Body of pancreas (tissue), 4 donors: ENCODE data around the gene FRMD4B. TPM values are rescaled to one million over a fixed set of nuclear protein-coding genes. Genes with fewer than 3 reads are reported as not detected.

ENCODE experiments used
- ATAC-seq: fragments of 150-250 bp; one replicate; pipeline ENCODE4 v1.9.1; 2016
- DNase-seq, 4 donors: peaks; one replicate each; pipeline ENCODE4 v3.0.0-alpha.2; 2019
- H3K27ac ChIP-seq, 4 donors: fragments of 200-600 bp; sonication (generic); 1 replicate in 3 of 4; 2 replicates in 1 of 4; pipeline versions ENCODE4 v1.5.1 to v1.6.1; 2016 to 2019; ENCODE audit warnings: mild to moderate bottlenecking in 1 of 4, mixed read lengths in 1 of 4, moderate library complexity in 1 of 4
- H3K27me3 ChIP-seq, 2 donors: fragments of 200-600 bp; sonication (generic); one replicate each; pipeline ENCODE4 v1.6.0; 2016; ENCODE audit warnings: mild to moderate bottlenecking in 1 of 2
- H3K36me3 ChIP-seq, 2 donors: fragments of 200-600 bp; sonication (generic); replicated peaks in 1 of 2; 2 replicates each; pipeline ENCODE4 v1.5.1; 2016; ENCODE audit warnings: low read depth in 2 of 2; ENCODE audit not compliant: insufficient read depth in 1 of 2
- H3K4me1 ChIP-seq: fragments of 200-600 bp; sonication (generic); one replicate; pipeline ENCODE4 v1.6.0; 2016
- H3K4me3 ChIP-seq, 2 donors: fragments of 200-600 bp; sonication (generic); 1 replicate in 1 of 2; 2 replicates in 1 of 2; pipeline ENCODE4 v1.5.1; 2016 to 2019
- H3K9me3 ChIP-seq, 3 donors: fragments of 200-600 bp; sonication (generic); 1 replicate in 2 of 3; 2 replicates in 1 of 3; pipeline ENCODE4 v1.5.1; 2016
- POLR2A ChIP-seq, 3 donors: fragments of 450-650 bp; IDR thresholded peaks; one replicate each; pipeline ENCODE4 v1.6.1; 2016; ENCODE audit warnings: antibody characterized with exemption in 3 of 3, mild to moderate bottlenecking in 2 of 3
- WGBS, 2 donors: methylation state at CpG; one replicate each; pipeline ENCODE4 v1.1.5; 2017; 5-methylcytosine and 5-hydroxymethylcytosine counted together
- intact Hi-C: fragments of 100-400 bp; cut with DNase I; formaldehyde crosslinking; loops from one replicate; pipeline ENCODE4 v1.15.1; 2023
- total RNA-seq, 2 donors: library from RNA; depleted of rRNA; stranded (reverse); fragments of >200 nt; gene quantifications; one replicate each; pipeline ENCODE4 v1.1.0, GENCODE V29; 2016
- TF ChIP-seq, protein P1 (sequence below), 7 experiments: fragments of 450-650 bp in 4 of 7; fragments of 200-600 bp in 3 of 7; sonication (generic) in 3 of 7; IDR thresholded peaks; one replicate each; pipeline ENCODE4 v1.5.1; 2016 to 2019; ENCODE audit warnings: antibody characterized with exemption in 7 of 7

FRMD4B gene
- total RNA-seq, 2 donors from 2014 or later = 7.3 to 14.3 TPM

DNA sequence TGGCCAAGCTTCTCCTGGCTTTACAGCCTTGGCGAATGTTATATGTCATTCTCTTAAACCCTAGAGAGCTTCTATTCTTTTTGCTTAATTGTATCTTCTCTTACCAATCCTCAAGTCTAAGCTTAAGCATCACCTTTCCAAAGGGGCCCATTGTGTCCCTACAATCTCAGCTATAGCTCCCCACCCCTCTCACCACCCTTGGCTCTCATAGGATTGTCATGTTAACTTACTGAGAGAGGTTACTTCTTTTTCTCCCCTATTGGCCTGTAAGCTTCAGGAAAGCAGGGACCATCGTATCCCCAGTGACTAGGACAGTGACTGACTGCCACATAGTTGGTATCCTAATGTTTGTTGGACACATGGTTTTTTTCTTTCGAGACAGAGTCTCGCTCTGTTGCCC is 220.1 kb downstream of the FRMD4B start:
- intact Hi-C loops = loop anchor here (10.0 kb wide), 2 partner anchors 249 to 509 kb away; no protein-coding TSS in a partner anchor
- no peaks in the 10 kb centered on the region for H3K27me3 ChIP-seq
- no peak for ATAC-seq
- no peak overlapping the region for H3K4me3 ChIP-seq
- TF ChIP-seq, protein P1, sequence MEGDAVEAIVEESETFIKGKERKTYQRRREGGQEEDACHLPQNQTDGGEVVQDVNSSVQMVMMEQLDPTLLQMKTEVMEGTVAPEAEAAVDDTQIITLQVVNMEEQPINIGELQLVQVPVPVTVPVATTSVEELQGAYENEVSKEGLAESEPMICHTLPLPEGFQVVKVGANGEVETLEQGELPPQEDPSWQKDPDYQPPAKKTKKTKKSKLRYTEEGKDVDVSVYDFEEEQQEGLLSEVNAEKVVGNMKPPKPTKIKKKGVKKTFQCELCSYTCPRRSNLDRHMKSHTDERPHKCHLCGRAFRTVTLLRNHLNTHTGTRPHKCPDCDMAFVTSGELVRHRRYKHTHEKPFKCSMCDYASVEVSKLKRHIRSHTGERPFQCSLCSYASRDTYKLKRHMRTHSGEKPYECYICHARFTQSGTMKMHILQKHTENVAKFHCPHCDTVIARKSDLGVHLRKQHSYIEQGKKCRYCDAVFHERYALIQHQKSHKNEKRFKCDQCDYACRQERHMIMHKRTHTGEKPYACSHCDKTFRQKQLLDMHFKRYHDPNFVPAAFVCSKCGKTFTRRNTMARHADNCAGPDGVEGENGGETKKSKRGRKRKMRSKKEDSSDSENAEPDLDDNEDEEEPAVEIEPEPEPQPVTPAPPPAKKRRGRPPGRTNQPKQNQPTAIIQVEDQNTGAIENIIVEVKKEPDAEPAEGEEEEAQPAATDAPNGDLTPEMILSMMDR (IDR thresholded peaks at IDR 0.05) = no peak
- H3K4me1 ChIP-seq = no peaks in the 10 kb centered on the region
- no peak for DNase-seq
- H3K9me3 ChIP-seq = no peaks in the 10 kb centered on the region
- 91 to 94% methylated on average over 4 of the region's 4 CpGs for WGBS, 2 donors
- peaks cover 0 to 2% of the 10 kb centered on the region in 2 donors for H3K36me3 ChIP-seq
- H3K27ac ChIP-seq = no peak overlapping the region

DNA sequence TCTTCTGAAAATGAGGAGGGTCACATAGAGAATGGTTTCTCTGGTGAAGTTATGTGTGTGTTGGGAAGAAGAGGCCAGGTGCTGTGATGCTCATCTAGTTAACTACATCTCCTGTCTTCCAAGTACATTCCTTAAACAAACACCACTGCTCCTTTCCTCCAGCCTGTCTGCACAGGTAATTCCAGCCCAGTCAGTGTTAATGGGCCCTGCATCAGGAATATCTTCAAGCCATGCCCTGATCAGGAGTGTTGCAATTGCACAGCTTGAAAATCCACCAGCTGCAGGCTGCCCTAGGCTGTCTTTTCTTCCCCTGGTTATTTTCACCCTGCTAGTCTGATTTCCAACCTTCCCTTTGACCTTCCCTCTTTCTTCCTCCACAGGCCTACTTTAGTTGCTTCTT is 221.6 kb downstream of the FRMD4B start:
- Histone ChIP-seq H3K4me3 (no peak overlapping the region), H3K27me3 (no peaks in the 10 kb centered on the region), H3K36me3 (peaks cover 0 to 2% of the 10 kb centered on the region in 2 donors), H3K27ac (no peak overlapping the region), H3K9me3 (no peaks in the 10 kb centered on the region), H3K4me1 (no peaks in the 10 kb centered on the region)
- intact Hi-C loops = loop anchor here (5.0 to 10.0 kb wide), 3 partner anchors 143 to 511 kb away; no protein-coding TSS in a partner anchor
- TF ChIP-seq POLR2A (IDR thresholded peaks at IDR 0.05) = no peak
- TF ChIP-seq, protein P1 (IDR thresholded peaks at IDR 0.05) = no peak
- ATAC-seq = no peak
- no peak for DNase-seq

DNA sequence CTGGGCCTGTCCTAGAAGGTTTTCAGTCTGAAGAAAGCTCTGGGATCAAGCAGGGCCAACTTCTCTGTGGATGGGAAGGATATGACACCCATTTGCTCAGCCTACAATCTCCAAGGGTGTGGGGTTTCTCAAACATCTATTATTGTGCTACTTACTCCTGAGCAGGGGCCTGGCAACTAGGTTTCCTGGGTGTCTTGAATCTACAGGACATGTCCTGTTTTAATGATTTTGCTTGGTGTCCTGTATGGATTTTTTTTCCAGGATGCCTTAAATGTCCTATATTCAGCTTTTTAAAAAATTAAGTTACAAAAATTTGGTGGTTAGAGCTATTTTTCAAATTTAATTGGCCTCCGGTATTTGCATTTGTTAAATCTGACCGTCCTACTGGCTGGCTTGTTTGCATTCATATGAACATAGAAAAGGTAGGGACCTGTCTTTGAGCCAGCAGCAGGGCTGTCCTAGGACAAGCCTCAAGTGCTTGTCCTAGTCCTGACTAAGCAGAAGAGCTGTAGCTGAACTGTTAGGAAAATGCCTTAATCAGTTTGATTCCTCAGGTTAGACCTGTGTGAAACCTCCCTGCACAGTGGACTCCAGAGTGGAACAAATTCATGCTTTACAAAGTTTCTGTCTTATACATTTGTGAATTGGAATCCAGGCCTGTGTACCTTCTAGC is 223.4 kb downstream of the FRMD4B start:
- ATAC-seq (no peak), DNase-seq (no peak)
- no peak for TF ChIP-seq POLR2A (IDR thresholded peaks at IDR 0.05)
- TF ChIP-seq, protein P1 (IDR thresholded peaks at IDR 0.05) = no peak
- Histone ChIP-seq H3K4me1 (no peaks in the 10 kb centered on the region), H3K4me3 (no peak overlapping the region), H3K27me3 (no peaks in the 10 kb centered on the region), H3K9me3 (no peaks in the 10 kb centered on the region), H3K36me3 (no peaks in the 10 kb centered on the region), H3K27ac (no peak overlapping the region)
- 83 to 86% methylated on average over 2 of the region's 2 CpGs for WGBS, 2 donors
- intact Hi-C loops = loop anchor here (5.0 to 10.0 kb wide), 3 partner anchors 145 to 512 kb away; no protein-coding TSS in a partner anchor

DNA sequence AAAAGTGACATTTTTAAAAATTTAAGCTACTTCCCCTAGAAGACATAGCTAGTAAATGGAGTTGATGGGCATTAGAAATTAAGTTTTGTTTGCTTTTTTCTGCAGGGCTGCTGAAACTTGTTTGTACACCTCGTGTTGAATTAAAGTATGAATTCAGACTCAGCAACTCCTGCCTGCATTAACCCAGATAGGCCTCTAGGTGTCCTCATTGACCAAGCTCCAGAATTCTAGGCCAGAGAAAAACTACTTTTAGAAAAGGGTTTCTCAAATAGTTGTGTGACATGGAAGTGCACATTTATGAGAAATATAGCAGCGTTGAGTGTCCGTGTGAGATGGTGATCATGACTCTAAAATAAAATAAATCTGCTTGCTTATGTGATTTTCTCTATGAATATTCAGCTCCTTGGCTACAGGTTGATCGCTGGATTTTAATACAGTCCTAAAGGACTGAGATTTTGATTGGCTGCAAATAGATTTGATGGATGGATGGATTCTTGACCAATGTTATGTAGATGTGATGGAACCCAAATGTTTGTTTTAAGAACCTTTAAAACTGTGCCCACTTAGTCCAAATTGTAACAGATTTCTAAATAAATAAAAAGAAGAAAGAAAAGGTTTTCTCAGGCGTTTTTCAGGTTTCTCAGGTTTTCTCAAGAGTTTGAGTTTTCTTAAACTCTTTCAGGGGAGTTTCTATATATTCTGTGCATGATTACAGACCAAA is 224.1 kb downstream of the FRMD4B start:
- Histone ChIP-seq H3K4me3 (no peak overlapping the region), H3K27me3 (no peaks in the 10 kb centered on the region), H3K36me3 (no peaks in the 10 kb centered on the region), H3K9me3 (no peaks in the 10 kb centered on the region), H3K27ac (no peak overlapping the region), H3K4me1 (no peaks in the 10 kb centered on the region)
- 33 to 34% methylated on average over 5 of the region's 5 CpGs for WGBS, 2 donors
- TF ChIP-seq POLR2A (IDR thresholded peaks at IDR 0.05) = no peak
- TF ChIP-seq, protein P1 (IDR thresholded peaks at IDR 0.05) = peak; percentile 71 to 97 (median 94)
- peak; percentile 23 to 51 (median 39) for DNase-seq
- intact Hi-C loops = loop anchor here (5.0 to 10.0 kb wide), 3 partner anchors 146 to 513 kb away; no protein-coding TSS in a partner anchor
- peak; percentile 72 for ATAC-seq
